GM19372 (cell line): ENCODE results near the gene SPATA33.
"Not testable (repeated sequence)": the region's sequence is repeated elsewhere in the genome, so short reads cannot be mapped to it uniquely, and the experiment has no call there.

Experiments
- ATAC-seq: cut with Tn5 transposase; IDR thresholded peaks from one replicate; pipeline ENCODE4 v1.9.1; 2021; ENCODE audit warnings: mild to moderate bottlenecking, low read depth, moderate library complexity; ENCODE audit not compliant: unreplicated experiment

Gene SPATA33

DNA sequence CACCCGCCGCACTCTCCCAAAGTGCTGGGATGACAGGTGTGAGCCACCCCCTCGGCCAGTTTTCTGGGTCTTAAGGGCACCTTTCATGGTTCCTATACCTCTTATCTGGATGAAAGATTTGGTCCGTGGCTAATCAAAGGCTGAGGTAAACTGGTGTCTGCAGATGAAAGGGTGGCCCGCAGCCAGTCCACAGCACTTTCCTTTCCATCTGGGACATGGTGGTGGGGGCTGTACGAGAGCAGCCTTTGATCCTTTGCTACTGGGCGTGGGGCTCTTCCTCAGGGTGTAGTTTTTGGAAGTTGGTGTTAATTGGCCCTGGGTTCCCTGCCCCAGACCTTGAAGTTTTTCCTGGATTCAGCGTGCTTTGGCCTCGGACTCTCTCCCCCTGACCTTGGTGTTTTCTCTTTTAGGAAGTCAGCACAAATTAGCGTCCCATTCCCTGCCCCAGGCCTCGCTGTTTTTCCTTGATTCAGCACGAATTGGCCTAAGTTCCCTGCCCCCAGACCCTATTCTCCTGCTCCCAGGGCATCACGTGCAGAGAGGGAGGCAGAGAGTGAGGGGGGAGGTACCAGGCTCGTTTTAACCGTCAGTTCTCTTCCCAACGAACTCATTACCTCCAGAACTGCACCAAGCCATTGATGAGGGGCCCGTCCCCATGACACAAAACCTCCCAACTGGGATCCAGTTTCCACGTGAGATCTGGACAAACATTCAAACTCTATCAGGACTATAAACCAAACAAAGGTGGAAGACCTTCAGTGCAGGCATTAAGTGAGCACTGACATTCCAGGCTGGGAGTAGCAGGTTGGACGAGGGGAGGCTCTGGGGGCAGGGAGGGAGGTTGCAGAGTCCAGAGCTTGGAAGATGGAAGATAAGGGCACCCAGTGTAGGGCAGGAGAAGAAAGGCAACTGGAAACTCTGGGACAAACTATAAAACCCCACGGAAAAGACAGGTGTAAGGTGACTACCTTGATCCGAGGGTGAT is 32.6 kb upstream of the SPATA33 start:
- no peak for ATAC-seq

DNA sequence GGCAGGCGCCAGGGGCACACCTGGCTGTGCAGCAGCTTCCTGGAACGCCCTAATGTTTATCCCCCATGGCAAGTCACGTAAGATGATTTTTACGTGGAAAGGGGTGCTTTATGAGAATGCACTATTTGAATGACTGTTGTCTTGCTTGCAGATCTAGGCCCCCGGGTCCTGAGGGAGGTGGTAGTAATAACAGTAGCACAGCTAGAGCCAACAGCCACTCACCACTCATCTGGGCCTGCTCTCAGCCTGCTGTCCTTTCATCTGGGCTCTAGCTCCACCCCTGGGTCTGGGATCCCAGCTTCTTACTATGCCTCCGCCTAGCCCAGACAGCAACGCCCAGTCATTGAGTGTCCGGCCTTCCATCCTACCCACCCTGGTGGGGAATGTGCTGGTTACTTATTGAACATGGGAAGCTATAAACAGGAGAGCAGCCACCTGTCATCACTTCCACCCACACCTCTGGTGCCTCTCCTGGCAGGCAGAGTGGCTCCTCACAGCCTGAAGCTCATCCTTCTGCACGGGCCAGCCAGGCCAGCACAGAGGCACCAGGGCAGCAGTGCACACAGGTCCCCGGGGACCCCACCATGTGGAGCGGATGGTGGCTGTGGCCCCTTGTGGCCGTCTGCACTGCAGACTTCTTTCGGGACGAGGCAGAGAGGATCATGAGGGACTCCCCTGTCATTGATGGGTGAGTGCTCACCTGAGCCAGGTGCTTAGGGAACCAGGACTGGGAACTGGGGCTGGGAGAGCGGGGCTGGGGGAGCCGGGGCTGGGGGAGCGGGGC is 27.6 kb upstream of the SPATA33 start:
- no peak for ATAC-seq

DNA sequence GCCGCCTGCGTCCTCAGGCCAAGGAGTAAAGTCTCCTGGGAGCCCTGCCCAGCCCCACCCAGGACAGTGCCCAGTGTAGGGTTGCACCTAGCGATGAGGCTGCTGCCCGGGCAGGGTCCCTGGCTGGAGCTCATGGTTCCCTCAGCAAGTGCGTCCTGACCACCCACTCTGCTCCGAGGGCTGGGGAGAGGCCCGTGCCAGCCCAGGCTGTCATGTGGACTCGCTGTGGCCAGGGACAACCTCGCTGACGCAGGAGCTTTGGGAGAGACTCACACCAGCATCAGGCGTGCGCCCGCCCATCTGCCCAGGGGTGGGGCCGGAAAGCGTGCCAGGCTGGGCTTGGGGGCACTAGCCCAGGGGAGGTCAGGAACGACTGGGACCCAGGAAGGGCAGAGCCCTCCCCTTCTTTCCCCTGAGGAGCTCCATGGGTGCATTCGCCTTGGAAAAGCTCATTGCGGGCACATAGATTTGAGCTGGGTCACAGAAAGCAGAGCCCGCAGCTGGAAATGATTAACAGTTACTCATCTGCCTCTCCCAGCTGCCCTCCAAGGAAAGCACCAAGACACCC is 24.5 kb upstream of the SPATA33 start:
- no peak for ATAC-seq

DNA sequence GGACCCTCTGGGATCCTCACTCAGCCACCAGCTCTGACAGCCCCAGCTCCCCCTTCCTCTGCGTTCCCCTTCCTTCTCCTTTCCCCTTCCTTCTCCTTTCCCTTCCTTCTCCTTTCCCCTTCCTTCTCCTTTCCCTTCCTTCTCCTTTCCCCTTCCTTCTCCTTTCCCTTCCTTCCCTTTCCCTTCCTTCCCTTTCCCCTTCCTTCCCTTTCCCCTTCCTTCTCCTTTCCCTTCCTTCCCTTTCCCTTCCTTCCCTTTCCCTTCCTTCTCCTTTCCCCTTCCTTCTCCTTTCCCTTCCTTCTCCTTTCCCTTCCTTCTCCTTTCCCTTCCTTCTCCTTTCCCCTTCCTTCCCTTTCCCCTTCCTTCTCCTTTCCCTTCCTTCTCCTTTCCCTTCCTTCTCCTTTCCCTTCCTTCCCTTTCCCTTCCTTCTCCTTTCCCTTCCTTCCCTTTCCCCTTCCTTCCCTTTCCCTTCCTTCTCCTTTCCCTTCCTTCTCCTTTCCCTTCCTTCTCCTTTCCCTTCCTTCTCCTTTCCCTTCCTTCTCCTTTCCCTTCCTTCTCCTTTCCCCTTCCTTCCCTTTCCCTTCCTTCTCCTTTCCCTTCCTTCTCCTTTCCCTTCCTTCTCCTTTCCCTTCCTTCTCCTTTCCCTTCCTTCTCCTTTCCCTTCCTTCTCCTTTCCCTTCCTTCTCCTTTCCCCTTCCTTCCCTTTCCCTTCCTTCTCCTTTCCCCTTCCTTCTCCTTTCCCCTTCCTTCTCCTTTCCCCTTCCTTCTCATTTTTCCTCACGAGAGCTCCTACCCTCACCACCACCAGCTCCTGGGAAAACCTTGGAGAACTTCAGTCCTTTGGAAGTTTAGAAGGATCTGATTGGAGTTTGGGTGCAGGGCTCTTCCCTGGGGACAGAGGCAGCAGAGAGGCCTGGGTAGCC is 22.9 kb upstream of the SPATA33 start:
- not testable (repeated sequence) for ATAC-seq

DNA sequence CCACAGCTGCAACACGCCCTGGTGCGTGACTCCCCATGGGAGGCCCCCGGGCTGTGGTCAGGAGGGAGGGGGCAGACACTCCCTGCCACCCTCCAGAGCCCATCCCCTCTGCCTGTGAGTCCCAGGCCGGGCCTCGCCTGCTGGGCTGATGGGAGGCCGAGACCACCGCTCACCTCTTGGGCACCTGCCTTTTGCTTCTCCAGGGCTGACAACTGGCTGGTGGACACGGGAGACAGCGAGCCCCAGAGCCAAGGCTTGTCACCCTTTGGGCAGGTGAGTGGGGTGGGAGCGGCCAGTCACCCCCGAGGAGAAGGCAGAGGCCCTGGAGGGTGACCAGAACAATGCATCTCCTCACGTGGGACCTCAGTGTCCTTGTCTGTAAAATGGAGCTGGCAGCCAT is 21.0 kb upstream of the SPATA33 start:
- no peak for ATAC-seq

DNA sequence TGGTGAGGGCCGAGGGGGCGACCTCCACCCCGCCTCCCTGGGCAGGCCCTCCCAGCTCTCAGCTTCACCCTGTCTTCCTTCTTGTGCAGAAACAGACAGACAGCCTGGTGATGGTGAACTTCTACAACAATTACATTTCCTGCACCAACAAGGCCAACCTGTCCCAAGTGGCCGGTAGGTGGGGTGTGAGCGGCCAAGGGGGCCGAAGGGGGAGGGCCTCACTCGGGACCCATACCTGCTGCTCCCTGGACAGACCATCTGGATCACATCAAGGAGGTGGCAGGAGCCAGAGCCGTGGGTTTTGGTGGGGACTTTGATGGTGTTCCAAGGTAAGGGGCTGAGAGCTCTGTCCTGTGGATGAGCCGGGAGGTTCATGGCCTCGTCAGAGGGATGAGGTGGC is 20.3 kb upstream of the SPATA33 start:
- no peak for ATAC-seq

DNA sequence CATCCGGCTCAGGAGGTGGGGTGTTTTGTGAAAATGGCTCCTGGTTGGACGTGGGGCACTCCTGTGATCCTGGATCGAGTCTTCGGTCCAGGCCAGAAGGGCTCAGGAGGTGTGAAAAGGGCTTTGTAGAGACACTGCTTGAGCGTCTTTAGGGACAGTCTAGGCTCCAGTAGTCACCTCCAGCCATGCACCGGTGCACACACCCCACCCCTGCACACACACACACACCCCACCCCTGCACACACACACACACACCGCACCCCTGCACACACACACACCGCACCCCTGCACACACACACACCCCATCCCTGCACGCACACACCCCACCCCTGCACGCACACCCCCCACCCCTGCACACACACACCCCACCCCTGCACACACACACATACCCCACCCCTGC is 19.2 kb upstream of the SPATA33 start:
- ATAC-seq = no peak

DNA sequence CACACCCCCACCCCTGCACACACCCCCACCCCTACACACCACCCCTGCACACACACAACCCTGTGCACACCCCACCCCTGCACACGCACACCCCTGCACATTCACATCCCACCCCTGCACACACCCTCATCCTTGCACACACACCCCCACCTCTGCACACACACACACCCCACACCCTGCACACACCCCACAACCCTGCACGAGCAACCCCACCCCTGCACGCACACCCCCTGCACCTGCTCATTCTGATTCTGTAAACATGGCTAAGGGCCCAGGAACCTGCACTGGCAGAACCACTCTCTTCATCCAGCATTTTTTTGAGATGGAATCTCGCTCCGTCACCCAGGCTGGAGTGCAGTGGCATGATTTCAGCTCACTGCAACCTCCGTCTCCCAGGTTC is 18.3 kb upstream of the SPATA33 start:
- no peak for ATAC-seq

DNA sequence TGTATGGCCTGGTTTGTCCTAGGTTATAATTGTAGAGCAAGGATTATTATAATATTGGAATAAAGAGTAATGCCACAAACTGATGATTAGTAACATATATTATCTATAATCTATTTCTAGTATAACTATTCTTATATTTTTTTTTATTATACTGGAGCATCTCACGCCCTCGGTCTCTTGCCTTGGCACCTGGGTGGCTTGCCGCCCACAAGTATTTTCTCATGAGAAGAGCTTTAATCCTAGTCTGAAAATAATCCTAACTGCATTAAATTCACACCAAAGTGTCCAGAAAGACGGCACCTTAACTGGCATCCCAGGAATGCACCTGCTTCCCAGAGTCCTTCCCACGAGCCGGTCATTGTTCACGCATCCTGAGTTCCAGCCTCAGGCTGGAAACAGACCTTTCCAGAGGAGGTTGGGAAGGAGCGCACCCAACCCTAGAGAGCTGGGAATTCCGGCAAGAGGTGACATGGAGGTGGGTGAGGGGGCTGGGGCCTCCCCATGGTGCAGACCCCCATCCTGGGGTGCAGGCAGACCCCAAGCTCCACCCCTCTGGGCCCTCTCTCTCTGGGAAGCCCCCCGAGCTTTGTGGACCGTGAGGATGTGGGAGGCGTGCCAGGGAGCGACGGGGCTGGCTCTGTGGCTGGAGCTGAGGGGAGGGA is 16.0 kb upstream of the SPATA33 start:
- ATAC-seq = no peak

DNA sequence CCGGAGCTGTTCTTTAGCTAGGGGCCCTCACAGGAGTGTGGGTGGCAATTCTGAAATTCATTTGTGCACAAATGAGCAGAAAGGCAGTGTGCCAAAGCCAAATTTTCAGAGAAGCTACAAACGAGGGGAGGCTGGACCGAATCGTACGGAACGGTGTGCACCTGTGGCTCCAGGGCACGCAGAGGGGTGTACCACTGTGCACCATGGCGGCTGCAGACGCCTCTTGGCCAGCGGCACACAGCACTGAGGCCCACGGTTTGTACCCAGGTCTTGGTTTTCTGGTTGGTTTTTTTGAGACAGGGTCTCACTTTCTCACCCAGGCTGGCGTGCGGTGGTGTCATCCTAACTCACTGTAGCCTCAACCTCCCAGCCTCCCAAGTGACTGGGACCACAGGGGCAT is 15.1 kb upstream of the SPATA33 start:
- ATAC-seq = no peak

DNA sequence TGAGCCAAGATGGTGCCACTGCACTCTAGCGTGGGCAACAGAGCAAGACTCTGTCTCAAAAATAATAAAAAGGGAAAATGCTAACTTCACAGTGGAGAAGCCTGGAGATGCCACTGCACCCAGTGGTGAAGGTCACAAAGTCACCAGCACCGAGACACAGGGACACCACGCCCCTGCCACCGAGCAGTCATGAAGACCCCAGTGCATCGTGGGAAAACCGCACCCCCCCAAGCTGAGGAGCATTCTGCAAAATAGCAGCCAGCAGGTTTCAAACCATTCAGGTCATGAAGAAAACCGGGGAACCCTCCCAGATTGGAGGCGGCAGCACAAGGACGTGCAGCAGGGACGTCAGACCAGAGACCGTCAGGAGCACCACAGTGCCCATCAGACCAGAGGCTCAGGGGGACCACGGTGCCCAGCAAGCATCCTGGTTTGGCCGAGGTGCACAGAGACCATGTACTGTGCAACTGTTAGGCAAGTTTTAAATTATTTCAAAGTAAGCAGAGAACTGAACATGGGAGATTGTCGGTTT is 13.8 kb upstream of the SPATA33 start:
- ATAC-seq = no peak

DNA sequence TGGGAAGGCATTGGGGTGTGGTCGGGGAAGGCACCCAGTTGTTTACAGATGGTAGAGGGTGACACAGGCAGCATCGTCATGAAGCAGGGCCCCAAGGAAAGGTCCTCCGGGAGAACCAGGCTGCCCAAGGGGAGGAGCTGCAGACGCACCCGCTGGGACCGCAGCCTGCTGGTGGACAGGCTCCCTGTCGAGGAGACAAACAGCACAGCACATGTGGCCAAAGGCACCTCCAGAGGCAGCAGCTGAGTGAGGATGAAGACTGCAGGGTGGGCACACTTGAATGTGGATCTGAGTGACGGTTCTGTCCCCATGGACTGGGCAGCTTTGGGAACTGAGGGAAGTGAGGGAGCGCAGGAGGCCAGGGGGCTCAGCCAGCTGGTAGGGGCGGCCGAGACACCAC is 12.5 kb upstream of the SPATA33 start:
- no peak for ATAC-seq

DNA sequence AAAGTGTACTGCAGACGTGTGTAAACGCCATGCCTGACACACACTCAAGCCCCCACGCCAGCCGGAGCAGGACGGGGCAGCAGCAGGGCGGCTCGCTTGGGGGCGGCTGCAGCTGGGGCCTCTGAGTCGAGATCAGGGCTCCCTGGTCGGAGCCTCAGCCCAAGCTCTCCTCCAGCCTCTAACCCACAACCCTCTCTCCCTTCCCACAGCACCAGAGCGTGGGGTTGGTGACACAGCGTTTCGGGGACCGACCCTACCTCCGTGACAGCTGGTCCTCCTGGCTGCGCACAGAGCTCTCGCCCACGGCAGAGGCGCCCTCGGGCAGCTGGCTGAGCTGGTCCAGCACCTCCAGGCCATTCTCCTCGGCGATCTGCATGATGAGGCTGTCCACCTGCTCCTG is 11.4 kb upstream of the SPATA33 start:
- ATAC-seq = no peak

DNA sequence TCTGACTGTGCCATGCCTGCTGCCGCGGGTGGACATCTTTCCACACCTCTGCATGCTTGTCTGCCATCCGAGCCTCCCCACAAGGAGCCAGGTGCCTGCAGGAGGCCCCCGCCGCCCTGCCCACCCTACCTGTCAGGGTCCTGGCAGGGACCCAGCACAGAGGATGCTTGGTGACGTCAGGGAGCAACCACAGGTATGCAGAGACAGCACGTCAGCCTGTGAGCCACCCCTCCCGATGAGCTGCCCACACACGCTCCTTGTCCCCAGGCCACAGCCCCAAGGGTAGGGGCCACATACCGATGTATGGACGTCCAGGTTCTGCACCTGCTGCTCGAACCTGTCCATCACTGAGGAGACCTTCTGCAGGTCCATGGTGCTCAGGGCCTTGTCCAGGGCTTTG is 10.7 kb upstream of the SPATA33 start:
- ATAC-seq = no peak

DNA sequence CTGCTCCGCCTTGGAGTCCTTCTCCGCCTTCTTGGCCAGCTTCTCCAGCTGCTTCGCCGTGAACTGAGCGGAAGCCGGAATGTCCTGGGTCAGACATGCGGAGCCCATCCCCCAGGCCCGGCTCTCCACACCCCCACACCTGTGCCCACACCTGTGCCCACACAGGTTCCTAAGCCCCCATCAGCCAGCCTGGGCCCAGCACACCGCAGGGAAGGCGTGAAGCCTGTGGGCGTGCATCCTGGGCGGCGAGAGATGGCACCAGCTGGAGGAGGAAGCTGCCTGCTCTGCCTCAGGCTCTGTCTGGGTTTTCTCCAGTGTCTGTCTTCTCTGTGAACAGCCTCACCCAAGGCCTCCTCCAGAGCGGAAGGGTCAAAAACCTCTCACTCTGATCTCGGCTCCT is 6.1 kb upstream of the SPATA33 start:
- no peak for ATAC-seq

DNA sequence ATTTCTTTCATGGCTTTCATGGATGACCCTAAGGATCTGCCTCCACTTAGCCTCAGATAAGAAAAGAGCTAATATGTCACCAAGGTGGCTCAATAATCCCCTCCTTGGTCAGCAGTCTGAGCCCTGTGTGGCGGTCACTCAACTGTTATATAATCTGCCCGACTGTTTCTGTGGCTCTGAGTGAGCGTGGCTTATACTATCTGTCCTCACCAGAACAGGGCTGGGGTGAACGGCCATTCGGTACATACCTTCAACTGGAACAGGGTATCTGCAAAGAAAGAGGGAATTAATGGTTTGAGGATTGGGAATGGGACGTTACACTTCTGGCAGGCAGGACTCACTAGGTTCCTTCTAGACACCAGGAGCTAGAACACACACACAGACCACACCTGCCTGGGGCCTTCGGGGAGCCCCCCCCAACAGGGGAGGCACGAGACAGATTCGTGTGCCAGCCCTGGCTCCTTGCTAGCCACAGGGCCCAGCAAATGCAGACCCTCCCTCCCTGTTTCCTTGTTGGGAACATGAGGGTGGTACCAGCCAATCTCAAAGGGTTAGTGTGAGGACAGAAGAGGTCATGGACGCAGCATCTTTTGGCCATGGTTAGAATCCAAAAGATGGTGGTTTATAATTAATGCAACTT is 3.9 kb upstream of the SPATA33 start:
- ATAC-seq = no peak

DNA sequence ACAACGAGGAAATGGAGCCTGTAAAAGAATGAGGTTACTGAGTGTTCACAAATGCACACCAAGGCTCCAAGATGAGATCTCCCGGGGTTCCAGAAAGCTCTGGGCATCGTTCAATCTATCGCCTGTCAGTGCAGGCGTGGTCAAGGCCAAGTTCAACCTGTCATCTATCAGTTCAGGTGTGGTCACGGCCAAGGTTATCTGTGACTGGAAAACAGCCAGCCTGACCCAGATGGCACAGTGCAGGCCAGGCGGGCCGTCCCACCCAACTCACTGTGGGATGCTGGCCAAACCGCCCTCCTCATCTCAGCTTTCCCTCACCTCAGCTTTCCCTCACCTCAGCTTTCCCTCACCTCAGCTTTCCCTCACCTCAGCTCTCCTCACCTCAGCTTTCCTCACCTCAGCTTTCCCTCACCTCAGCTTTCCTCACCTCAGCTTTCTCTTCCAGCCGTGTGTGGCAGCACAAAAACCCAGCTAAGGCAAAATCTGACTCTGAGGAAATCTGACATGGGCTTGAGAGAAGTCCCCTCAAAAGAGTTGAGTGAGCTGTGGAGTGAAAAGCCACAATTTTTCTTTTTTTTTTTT is 2.5 kb upstream of the SPATA33 start:
- ATAC-seq = no peak

DNA sequence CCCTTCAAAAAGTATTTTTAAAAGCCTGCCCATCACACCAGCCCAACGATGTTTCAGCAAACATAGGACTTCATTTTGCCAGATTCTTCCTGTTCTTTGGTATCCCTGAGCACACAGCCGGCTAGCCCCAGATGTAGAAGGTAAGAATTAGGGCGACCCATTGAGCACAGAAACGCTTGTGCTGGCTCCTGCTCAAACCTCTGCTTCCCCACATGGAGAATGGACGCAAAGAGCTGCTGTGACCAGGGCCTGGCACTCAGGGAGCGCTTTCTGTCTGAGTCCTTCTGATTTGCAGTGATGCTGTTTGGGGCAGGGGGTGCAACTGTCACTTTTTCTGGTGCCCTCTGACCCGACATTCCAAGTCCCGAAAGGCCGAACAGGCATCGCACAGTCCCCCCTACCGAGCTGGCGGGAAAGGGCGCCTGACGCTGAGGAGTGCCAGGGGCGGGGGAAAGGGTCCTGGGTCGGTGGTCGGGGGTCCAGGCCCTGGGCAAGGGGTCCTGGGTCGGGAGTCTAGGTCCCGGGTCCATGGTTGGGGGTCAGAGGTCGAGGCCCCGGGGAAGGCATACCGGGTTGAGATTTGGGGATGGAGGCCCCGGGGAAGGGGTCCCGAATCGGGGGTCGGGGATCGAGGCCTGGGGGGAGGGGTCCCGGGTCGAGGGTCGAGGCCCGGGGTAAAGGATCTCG is 1.1 kb upstream of the SPATA33 start:
- no peak for ATAC-seq
